SU-DHL-6 (cell line): ENCODE data around the gene USP47.
A peak's percentile ranks its signal among the peaks of the same experiment; 100 is the strongest.

Experiments used
- H2AFZ ChIP-seq: fragments of 200-600 bp; sonication (generic); 2 replicates; pipeline ENCODE4 v1.6.1; 2014; ENCODE audit warnings: low read depth, mild to moderate bottlenecking, moderate library complexity, mixed read lengths, antibody characterized with exemption, low read length; ENCODE audit not compliant: severe bottlenecking
- H3F3A ChIP-seq: fragments of 200-600 bp; shearing (Covaris generic); 2 replicates; pipeline ENCODE4 v1.6.0; 2016; ENCODE audit warnings: antibody characterized with exemption, mild to moderate bottlenecking; ENCODE audit not compliant: insufficient read depth
- H3K27ac ChIP-seq: fragments of 200-600 bp; sonication (generic); 2 replicates; pipeline ENCODE4 v1.5.1; 2016; ENCODE audit warnings: low read depth, mild to moderate bottlenecking, low read length, moderate library complexity, mixed read lengths
- H3K27me3 ChIP-seq: fragments of 200-600 bp; sonication (generic), shearing (Covaris generic); 2 replicates; pipeline ENCODE4 v1.6.0; 2014; ENCODE audit warnings: mild to moderate bottlenecking, low read length
- H3K36me3 ChIP-seq: fragments of 200-600 bp; sonication (generic); 2 replicates; pipeline ENCODE4 v1.6.1; 2014; ENCODE audit warnings: mild to moderate bottlenecking, low read length, mixed read lengths
- H3K4me2 ChIP-seq: fragments of 300-600, 200-600 bp; shearing (Covaris generic), sonication (generic); 2 replicates; pipeline ENCODE4 v1.6.0; 2014; ENCODE audit warnings: low read length, low read depth, mild to moderate bottlenecking; ENCODE audit not compliant: poor library complexity, severe bottlenecking
- H3K4me3 ChIP-seq: fragments of 200-600 bp; sonication (generic); 2 replicates; pipeline ENCODE4 v1.5.1; 2014; ENCODE audit warnings: antibody characterized with exemption, low read length, mild to moderate bottlenecking, mixed read lengths; ENCODE audit not compliant: insufficient read depth, poor library complexity, severe bottlenecking
- H3K79me2 ChIP-seq: fragments of 200-600 bp; sonication (generic); 2 replicates; pipeline ENCODE4 v1.6.1; 2014; ENCODE audit warnings: mild to moderate bottlenecking, low read length, moderate library complexity; ENCODE audit not compliant: insufficient read depth
- H3K9ac ChIP-seq: fragments of 200-600 bp; sonication (generic); 2 replicates; pipeline ENCODE4 v1.7.0; 2014; ENCODE audit warnings: mild to moderate bottlenecking, low read length
- H3K9me2 ChIP-seq: fragments of 200-600 bp; sonication (generic); replicated peaks from 2 replicates; pipeline ENCODE4 v1.6.1; 2014; ENCODE audit warnings: low read length; ENCODE audit not compliant: insufficient read depth
- H3K9me3 ChIP-seq: fragments of 200-600 bp; sonication (generic); 2 replicates; pipeline ENCODE4 v1.6.1; 2014; ENCODE audit warnings: low read length, mixed read lengths; ENCODE audit not compliant: insufficient read depth
- H4K20me1 ChIP-seq: fragments of 200-600 bp; sonication (generic); 2 replicates; pipeline ENCODE4 v1.6.1; 2014; ENCODE audit warnings: low read depth, mild to moderate bottlenecking, antibody characterized with exemption, low read length, moderate library complexity, mixed read lengths
- CTCF ChIP-seq: fragments of 200-600 bp; sonication (generic); IDR thresholded peaks from one replicate; pipeline ENCODE4 v1.5.1; 2017; ENCODE audit warnings: antibody characterized with exemption, mild to moderate bottlenecking, low read length, moderate library complexity; ENCODE audit not compliant: insufficient read depth, poor library complexity, severe bottlenecking
- EZH2phosphoT487 ChIP-seq: fragments of 200-600 bp; sonication (generic), shearing (Covaris generic); conservative IDR thresholded peaks from 2 replicates; pipeline ENCODE4 v1.6.1; 2018; ENCODE audit warnings: mild to moderate bottlenecking, antibody characterized with exemption, low read length, moderate library complexity, mixed read lengths

Gene USP47

DNA sequence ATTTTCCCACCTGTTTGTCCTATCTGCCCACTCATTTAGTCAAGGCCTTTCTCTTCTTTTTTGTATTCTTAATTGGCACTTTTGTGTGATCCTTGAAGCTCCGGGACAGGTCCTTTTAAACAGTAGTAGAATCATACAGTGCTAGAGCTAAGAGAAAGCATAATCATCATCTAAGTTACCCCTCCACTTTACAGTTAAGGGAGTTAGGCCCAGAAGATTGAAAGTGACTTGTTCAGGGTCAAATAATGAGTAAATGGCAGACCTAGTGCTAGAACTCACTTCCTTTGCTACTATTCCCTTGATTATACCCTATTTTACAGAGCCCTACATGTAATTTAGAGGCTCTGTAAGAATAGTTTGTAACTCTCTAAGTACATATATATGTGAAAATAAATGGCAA is 2.5 kb downstream of the USP47 start:
- Histone ChIP-seq H4K20me1 (peaks cover 36% of the 10 kb centered on the region), H3K4me3 (no peak overlapping the region), H3K36me3 (no peaks in the 10 kb centered on the region), H3K9me2 (no peaks in the 10 kb centered on the region), H3K9me3 (no peaks in the 10 kb centered on the region), H3K27ac (no peak overlapping the region), H3K9ac (no peak overlapping the region), H3K27me3 (no peaks in the 10 kb centered on the region), H3F3A (no peaks in the 10 kb centered on the region; the same call in 1 of the 2 replicates), H3K79me2 (peaks cover 66% of the 10 kb centered on the region), H3K4me2 (peak overlapping the region; percentile 88), H2AFZ (no peak overlapping the region)
- no peak for TF ChIP-seq CTCF
- no peak for TF ChIP-seq EZH2phosphoT487

DNA sequence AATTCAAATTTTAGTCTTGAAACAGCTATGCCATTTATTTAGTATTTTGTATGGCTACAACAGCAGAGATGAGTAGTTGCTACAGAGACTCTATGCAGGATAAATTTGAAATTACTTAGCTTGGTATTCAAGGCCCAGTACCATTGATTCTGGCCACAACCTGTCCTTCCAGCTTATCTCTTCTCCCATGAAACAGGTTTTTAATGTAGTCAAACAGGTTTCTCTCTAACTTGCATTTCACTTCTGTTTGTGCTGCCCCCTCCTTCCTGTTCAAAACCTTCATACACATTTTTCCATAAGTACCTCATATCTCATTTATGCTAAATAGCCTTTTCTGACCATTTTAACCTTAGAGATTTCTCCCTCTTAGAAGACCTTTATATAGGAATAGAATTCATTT is 3.3 kb downstream of the USP47 start:
- Histone ChIP-seq H3K4me3 (no peak overlapping the region), H3K36me3 (no peaks in the 10 kb centered on the region), H4K20me1 (peaks cover 43% of the 10 kb centered on the region), H3K9ac (no peak overlapping the region), H2AFZ (no peak overlapping the region), H3K9me2 (no peaks in the 10 kb centered on the region), H3K27me3 (no peaks in the 10 kb centered on the region), H3K79me2 (peaks cover 74% of the 10 kb centered on the region), H3K9me3 (no peaks in the 10 kb centered on the region), H3F3A (no peaks in the 10 kb centered on the region; the same call in 1 of the 2 replicates), H3K4me2 (no peak overlapping the region), H3K27ac (no peak overlapping the region)
- no peak for TF ChIP-seq EZH2phosphoT487
- TF ChIP-seq CTCF, result no peak

DNA sequence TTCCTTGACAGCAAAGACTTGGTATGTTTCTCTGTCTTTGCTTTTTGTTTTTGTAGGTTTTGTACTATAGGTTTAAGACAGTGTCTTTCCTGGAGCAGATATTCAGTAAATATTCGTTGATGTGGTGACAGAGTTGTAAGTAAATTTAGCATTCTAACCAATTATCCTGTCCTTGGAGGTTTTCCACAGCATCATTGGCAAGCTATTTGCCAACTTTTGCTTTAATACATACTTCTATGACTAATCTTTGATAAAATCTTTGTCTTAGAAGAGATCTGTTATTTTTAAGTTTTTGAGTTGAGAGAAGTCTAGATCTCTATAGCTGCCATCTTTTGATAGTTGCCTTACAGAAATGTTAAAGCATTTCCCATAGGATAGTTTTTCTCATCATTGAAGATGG is 3.8 kb downstream of the USP47 start:
- H3K4me2 ChIP-seq, result no peak overlapping the region
- no peaks in the 10 kb centered on the region for H3K9me3 ChIP-seq
- H4K20me1 ChIP-seq, result peaks cover 47% of the 10 kb centered on the region
- no peak overlapping the region for H3K27ac ChIP-seq
- H3F3A ChIP-seq, result no peaks in the 10 kb centered on the region; the same call in 1 of the 2 replicates
- H3K36me3 ChIP-seq, result no peaks in the 10 kb centered on the region
- H3K9ac ChIP-seq, result no peak overlapping the region
- no peaks in the 10 kb centered on the region for H3K27me3 ChIP-seq
- peaks cover 79% of the 10 kb centered on the region for H3K79me2 ChIP-seq
- H3K9me2 ChIP-seq, result no peaks in the 10 kb centered on the region
- H3K4me3 ChIP-seq, result no peak overlapping the region
- no peak overlapping the region for H2AFZ ChIP-seq
- TF ChIP-seq EZH2phosphoT487 (no peak), CTCF (no peak)
